GM12873 (cell line): Measurements from ENCODE around the gene LOXHD1.

Source experiments
- CTCF ChIP-seq: IDR thresholded peaks from 2 replicates; pipeline ENCODE4 v1.5.1; 2012; ENCODE audit warnings: low read depth, mild to moderate bottlenecking, moderate library complexity, low read length, control low read depth; ENCODE audit not compliant: insufficient read depth; ENCODE audit errors: missing control alignments

LOXHD1 gene

GRCh38 chr18:46480226-46480625 lies 176.8 kb downstream of the LOXHD1 start:
- TF ChIP-seq CTCF: no peak

GRCh38 chr18:46478796-46479195 lies 178.2 kb downstream of the LOXHD1 start:
- TF ChIP-seq CTCF: no peak

GRCh38 chr18:46477425-46478011 lies 179.5 kb downstream of the LOXHD1 start:
- no peak for TF ChIP-seq CTCF

GRCh38 chr18:46475390-46475752 lies 181.6 kb downstream of the LOXHD1 start:
- no peak for TF ChIP-seq CTCF

- TF ChIP-seq CTCF: no peak
Observed at GRCh38 chr18:46474487-46475389, 182.3 kb downstream of the LOXHD1 start.

GRCh38 chr18:46471809-46472498 lies 185.1 kb downstream of the LOXHD1 start:
- TF ChIP-seq CTCF: no peak

GRCh38 chr18:46470714-46471113 lies 186.3 kb downstream of the LOXHD1 start:
- no peak for TF ChIP-seq CTCF
